ENCODE measurements around the gene AMY1A.
"Not testable (repeated sequence)": the region's sequence is repeated elsewhere in the genome, so short reads cannot be mapped to it uniquely, and the experiment has no call there.

The AMY1A gene

DNA sequence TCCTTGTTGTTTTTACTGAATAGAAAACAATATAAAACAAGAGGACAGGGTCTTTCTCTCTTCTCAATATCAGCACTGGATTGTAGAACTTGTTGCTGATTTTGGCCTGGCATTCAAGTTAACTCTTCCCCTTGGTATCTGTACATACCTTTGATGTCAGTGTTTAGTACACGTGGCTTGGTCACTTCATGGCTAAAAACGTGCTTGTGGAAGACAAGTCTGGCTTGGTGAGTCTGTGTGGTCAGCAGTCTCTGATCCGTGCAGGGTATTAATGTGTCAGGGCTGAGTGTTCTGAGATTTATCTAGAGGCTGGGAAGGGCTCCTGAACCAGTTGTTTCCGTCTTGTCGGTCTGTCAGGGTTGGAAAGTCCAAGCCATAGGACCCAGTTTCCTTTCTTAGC, at the start of gene AMY1A:
Gene AMY1A, plus strand, starts transcription at position 301 of the 400 bp plus-strand sequence. CDS start 571 bp downstream, outside the sequence.
- H3K4me3 ChIP-seq (ENCODE audit: low read length), result not testable (repeated sequence)

DNA sequence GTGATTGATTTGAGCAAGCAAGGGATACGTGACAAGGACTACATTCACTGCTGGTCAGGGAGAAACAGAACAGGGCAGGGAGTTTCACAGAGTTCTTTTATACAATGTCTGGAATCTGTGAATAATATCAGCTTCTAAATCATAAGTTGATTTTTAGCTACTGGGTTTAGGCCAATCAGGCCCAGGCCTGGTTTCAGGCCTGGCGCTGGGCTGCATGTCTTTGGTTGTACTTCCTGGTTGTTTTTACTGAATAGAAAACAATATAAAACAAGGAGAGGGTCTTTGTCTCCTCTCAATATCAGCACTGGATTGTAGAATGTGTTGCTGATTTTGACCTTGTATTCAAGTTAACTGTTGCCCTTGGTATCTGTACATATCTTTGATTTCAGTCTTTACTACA, 39.2 kb upstream of the AMY1A start:
- H3K4me3 ChIP-seq (ENCODE audit: low read length), result no peak overlapping the region
- TF ChIP-seq ZNF274 (IDR thresholded peaks at IDR 0.05; ENCODE audit: low read depth, low read length), result no peak

DNA sequence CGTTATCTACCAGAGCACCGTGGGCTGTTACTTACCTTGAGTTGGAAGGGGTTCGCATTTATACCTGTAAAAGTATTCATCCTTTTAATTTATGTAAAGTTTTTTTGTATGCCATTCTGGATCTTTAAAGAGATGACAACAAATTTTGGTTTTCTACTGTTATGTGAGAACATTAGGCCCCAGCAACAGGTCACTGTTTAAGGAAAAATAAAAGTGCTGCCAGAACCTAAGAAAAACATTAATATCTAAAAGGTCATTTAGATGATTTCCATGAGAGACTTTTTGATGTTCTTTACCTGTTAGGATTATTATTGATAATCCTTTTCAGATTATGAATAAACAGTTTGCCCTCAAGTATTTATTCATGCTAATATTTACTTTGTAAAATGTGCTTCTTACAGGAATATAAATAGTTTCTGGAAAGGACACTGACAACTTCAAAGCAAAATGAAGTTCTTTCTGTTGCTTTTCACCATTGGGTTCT, 38.5 kb upstream of the AMY1A start, which contains the start of gene AMY2A:
Gene AMY2A, plus strand, starts transcription at position 434 of the 484 bp plus-strand sequence. Its CDS starts 14 bp downstream, at position 448.
- H3K4me3 ChIP-seq (ENCODE audit: low read length), result not testable (repeated sequence)

DNA sequence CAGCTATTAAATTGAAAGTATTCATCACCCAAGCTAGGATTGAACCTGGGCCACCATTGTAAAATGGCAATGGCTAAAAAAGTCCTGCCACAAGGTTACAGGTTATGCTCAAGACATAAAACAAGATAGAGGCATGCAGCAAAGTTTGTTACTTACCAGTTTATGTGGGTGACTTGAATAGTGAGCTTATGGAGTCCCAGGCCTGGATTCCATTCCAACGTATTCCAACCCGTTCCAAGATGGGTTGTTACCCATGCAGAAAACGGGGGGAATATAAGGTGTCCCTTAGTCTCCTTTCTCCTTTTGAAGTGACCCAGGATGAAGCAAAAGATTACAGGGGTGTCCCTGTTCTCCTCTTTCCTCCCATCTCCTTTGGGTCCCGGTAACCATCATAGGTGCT, 28.1 kb upstream of the AMY1A start:
- not testable (repeated sequence) for H3K4me3 ChIP-seq (ENCODE audit: low read length)

DNA sequence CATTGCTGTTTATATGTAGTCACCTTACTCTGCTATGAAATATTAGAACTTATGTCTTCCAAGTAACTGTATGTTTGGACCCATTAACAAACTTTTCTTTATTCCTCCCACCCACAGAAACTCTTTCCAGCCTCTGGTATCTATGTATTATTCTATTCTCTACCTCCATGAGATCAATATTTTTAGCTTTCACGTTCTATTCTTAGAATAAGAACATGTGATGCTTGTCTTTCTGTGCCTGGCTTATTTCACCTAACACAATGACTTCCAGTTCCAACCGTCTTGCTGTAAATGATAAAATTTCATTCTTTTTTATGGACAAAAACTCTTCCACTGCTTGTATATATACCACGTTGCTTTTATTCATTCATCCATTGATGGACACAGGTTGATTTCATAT, 14.4 kb upstream of the AMY1A start:
- H3K4me3 ChIP-seq (ENCODE audit: low read length), result not testable (repeated sequence)

DNA sequence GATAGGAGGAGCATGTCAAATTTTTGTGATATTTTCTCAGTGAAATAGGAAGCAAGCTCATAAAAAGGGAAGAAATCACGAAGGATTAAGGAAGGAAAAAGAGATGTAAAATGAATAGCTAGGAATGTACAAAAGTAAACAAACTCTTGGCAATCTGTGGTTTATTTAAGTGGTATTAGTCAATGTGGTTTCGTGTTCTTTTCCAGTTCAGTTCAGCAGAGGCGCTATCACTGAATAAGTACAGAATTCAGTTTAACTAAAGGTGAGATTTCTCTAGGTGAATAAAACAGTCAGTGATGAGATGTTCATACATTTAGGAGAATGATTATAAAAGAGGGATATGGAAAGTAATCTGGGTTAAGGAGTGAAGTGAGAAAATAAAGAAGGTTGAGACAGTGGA, 11.7 kb upstream of the AMY1A start:
- H3K4me3 ChIP-seq (ENCODE audit: low read length), result not testable (repeated sequence)

DNA sequence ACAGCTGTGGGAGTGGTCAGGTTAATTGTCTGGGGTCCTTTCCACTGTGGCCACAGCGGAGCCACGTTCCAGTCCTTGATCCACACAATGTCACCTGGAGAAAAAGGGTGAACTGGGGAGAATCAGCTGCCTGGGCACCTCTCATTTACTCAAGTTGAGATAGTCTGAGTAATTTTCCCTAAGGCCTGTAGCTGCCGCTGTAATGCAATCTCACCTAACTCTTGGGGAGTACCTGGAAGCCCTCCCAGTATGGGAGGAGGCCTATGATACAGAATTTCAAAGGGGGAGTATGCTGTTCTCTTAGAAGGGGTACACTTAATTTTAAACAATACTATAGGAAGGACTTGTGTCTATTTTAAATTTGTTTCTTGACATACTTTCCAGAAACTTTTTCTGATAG, 5.3 kb upstream of the AMY1A start:
- H3K4me3 ChIP-seq (ENCODE audit: low read length), result not testable (repeated sequence)

DNA sequence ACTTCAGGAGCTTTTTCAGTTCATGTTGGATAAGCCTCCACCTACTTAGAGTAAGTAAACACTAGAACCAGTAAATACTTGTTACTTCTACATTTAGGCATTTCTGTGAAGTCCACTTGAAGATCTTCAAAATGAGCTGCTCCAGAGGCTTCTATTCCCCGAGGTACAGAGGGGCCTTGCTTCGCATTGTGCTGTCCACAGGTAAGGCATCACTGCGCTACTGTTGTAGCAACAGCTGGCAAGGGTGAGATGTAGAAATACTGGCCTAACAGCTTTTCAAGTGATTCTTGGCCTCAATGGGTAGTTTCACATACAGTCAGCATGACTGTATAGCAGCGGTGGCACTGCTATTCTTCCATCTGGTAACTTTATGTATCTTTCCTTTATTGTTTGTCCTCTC, 4.7 kb upstream of the AMY1A start:
- H3K4me3 ChIP-seq (ENCODE audit: low read length), result not testable (repeated sequence)

DNA sequence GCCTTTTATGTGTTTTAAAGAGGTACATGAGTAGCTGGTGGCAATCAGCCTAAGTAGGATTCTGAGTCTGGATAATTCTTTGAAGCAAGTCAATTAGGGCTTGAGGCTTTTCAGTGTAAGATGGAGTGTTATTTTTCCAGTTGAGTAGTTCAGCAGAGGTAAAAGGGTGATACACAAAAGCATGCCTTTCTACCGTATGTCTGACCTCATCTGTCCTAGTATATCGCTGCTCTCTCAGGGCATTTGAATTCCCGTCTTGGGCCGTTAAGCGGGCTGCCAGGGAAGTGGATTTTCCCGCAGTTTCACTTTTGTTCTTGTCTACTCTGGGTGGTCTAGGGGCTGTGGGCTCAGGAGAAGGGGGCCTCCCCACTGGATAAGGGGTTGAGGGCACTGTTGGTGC, 1.4 kb upstream of the AMY1A start:
- H3K4me3 ChIP-seq (ENCODE audit: low read length), result not testable (repeated sequence)

DNA sequence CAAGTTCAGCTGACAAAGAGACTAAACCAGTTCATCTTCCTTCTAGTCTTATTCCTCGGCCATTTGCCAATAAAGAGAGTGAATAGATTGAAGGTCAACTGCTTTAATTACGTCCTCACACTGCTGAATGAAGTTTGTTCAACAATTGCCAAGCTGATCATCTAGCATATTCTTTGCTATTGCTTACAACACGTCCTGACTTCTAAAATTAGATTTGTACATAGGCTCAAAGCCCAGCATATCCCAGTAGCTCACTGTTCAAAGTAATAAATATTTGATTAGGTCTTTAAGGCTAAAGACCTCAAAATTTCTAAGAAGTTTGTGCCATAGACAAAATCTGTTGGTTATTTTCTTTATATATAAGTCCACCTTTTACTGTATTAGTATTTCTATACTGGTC, 20.8 kb downstream of the AMY1A start:
- not testable (repeated sequence) for H3K4me3 ChIP-seq (ENCODE audit: low read length)

DNA sequence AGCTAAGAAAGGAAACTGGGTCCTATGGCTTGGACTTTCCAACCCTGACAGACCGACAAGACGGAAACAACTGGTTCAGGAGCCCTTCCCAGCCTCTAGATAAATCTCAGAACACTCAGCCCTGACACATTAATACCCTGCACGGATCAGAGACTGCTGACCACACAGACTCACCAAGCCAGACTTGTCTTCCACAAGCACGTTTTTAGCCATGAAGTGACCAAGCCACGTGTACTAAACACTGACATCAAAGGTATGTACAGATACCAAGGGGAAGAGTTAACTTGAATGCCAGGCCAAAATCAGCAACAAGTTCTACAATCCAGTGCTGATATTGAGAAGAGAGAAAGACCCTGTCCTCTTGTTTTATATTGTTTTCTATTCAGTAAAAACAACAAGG, 40.5 kb downstream of the AMY1A start, which contains the start of gene AMY1B:
Gene AMY1B, minus strand, starts transcription at position 101 of the 400 bp plus-strand sequence. CDS start 571 bp downstream, outside the sequence.
- not testable (repeated sequence) for H3K4me3 ChIP-seq (ENCODE audit: low read length)

DNA sequence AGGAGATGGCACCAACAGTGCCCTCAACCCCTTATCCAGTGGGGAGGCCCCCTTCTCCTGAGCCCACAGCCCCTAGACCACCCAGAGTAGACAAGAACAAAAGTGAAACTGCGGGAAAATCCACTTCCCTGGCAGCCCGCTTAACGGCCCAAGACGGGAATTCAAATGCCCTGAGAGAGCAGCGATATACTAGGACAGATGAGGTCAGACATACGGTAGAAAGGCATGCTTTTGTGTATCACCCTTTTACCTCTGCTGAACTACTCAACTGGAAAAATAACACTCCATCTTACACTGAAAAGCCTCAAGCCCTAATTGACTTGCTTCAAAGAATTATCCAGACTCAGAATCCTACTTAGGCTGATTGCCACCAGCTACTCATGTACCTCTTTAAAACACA, 41.9 kb downstream of the AMY1A start:
- not testable (repeated sequence) for H3K4me3 ChIP-seq (ENCODE audit: low read length)

DNA sequence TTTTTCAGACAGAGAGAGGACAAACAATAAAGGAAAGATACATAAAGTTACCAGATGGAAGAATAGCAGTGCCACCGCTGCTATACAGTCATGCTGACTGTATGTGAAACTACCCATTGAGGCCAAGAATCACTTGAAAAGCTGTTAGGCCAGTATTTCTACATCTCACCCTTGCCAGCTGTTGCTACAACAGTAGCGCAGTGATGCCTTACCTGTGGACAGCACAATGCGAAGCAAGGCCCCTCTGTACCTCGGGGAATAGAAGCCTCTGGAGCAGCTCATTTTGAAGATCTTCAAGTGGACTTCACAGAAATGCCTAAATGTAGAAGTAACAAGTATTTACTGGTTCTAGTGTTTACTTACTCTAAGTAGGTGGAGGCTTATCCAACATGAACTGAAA, 45.1 kb downstream of the AMY1A start:
- not testable (repeated sequence) for H3K4me3 ChIP-seq (ENCODE audit: low read length)

DNA sequence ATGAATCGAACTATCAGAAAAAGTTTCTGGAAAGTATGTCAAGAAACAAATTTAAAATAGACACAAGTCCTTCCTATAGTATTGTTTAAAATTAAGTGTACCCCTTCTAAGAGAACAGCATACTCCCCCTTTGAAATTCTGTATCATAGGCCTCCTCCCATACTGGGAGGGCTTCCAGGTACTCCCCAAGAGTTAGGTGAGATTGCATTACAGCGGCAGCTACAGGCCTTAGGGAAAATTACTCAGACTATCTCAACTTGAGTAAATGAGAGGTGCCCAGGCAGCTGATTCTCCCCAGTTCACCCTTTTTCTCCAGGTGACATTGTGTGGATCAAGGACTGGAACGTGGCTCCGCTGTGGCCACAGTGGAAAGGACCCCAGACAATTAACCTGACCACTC, 45.7 kb downstream of the AMY1A start:
- H3K4me3 ChIP-seq (ENCODE audit: low read length), result not testable (repeated sequence)

DNA sequence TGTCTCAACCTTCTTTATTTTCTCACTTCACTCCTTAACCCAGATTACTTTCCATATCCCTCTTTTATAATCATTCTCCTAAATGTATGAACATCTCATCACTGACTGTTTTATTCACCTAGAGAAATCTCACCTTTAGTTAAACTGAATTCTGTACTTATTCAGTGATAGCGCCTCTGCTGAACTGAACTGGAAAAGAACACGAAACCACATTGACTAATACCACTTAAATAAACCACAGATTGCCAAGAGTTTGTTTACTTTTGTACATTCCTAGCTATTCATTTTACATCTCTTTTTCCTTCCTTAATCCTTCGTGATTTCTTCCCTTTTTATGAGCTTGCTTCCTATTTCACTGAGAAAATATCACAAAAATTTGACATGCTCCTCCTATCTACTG, 52.1 kb downstream of the AMY1A start:
- not testable (repeated sequence) for H3K4me3 ChIP-seq (ENCODE audit: low read length)

DNA sequence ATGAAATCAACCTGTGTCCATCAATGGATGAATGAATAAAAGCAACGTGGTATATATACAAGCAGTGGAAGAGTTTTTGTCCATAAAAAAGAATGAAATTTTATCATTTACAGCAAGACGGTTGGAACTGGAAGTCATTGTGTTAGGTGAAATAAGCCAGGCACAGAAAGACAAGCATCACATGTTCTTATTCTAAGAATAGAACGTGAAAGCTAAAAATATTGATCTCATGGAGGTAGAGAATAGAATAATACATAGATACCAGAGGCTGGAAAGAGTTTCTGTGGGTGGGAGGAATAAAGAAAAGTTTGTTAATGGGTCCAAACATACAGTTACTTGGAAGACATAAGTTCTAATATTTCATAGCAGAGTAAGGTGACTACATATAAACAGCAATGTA, 54.8 kb downstream of the AMY1A start:
- not testable (repeated sequence) for H3K4me3 ChIP-seq (ENCODE audit: low read length)
